K562 (cell line): ENCODE data around the gene MEF2C.

ENCODE experiments used
- AFF4 ChIP-seq: sonication (generic); formaldehyde crosslinking; IDR thresholded peaks from 2 replicates; pipeline ENCODE4 v1.8.0; 2023; ENCODE audit warnings: mild to moderate bottlenecking, missing genetic modification reagents
- CTCF ChIP-seq, 3 experiments: IDR thresholded peaks in 2 of 3; conservative IDR thresholded peaks in 1 of 3; 2 replicates each; pipeline ENCODE4 v1.5.1; 2011 to 2012; ENCODE audit warnings: low read length in 3 of 3, mild to moderate bottlenecking in 3 of 3, control low read depth in 2 of 3, improper control_type of control experiment in 1 of 3, inconsistent platforms in 1 of 3, low read depth in 1 of 3, mixed read lengths in 1 of 3, moderate library complexity in 1 of 3; ENCODE audit not compliant: insufficient read depth in 2 of 3
- DNMT1 ChIP-seq: fragments of 450-650 bp; IDR thresholded peaks from 2 replicates; pipeline ENCODE4 v1.6.1; 2016; ENCODE audit warnings: antibody characterized with exemption, mild to moderate bottlenecking
- MTF1 ChIP-seq: fragments of 250-450 bp; sonication (Bioruptor Pico); IDR thresholded peaks from 2 replicates; pipeline ENCODE4 v1.9.0; 2021; ENCODE audit warnings: moderate library complexity, mild to moderate bottlenecking, inconsistent platforms, borderline replicate concordance
- NFE2L1 ChIP-seq: fragments of 450-650 bp; IDR thresholded peaks from 2 replicates; pipeline ENCODE4 v1.6.1; 2016; ENCODE audit warnings: missing genetic modification characterization, low read depth, mild to moderate bottlenecking, missing compliant biosample characterization, moderate library complexity, borderline replicate concordance
- NR2C2 ChIP-seq, 2 experiments: fragments of 200-800 bp in 1 of 2; sonication (Bioruptor generic) in 1 of 2; sonication (generic) in 1 of 2; formaldehyde crosslinking in 1 of 2; IDR thresholded peaks; 2 replicates each; pipeline versions ENCODE4 v1.6.1 to v1.8.0; 2016 to 2022; ENCODE audit warnings: mild to moderate bottlenecking in 1 of 2, missing compliant biosample characterization in 1 of 2, missing genetic modification characterization in 1 of 2, missing genetic modification reagents in 1 of 2
- POLR2AphosphoS5 ChIP-seq: IDR thresholded peaks from 2 replicates; pipeline ENCODE4 v1.6.1; 2011; ENCODE audit warnings: mild to moderate bottlenecking, low read depth, low read length, moderate library complexity; ENCODE audit not compliant: control insufficient read depth, insufficient read depth
- ZNF431 ChIP-seq: sonication (generic); formaldehyde crosslinking; IDR thresholded peaks from 2 replicates; pipeline ENCODE4 v1.8.0; 2022; ENCODE audit warnings: mild to moderate bottlenecking, missing genetic modification reagents
- ZNF717 ChIP-seq: fragments of 250-450 bp; sonication (Bioruptor Pico); IDR thresholded peaks from 2 replicates; pipeline ENCODE4 v1.5.0; 2021
- ZSCAN32 ChIP-seq: fragments of 450-650 bp; formaldehyde crosslinking; IDR thresholded peaks from 2 replicates; pipeline ENCODE4 v1.4.0; 2020; ENCODE audit warnings: mild to moderate bottlenecking, moderate library complexity

GRCh38 chr5:88732181-88732633 lies 150.8 kb downstream of the MEF2C start:
- TF ChIP-seq CTCF (IDR thresholded peaks at IDR 0.05 in 2 of 3, conservative IDR thresholded peaks at IDR 0.05 in 1 of 3; ENCODE audit: insufficient read depth in 2 of 3, low read depth in 1 of 3, low read length in 3 of 3) (no peak), AFF4 (no peak), ZSCAN32 (no peak), DNMT1 (no peak), ZNF431 (CRISPR knock-in tag) (no peak), NFE2L1 (tag) (no peak), POLR2AphosphoS5 (no peak), ZNF717 (CRISPR knock-in tag) (no peak), MTF1 (no peak), NR2C2 (CRISPR knock-in tag; IDR thresholded peaks at IDR 0.05) (no peak), NR2C2 (tag; IDR thresholded peaks at IDR 0.05) (no peak)
